PC-3 (cell line): ENCODE data around the gene FANCL. TPM values are rescaled to one million over a fixed set of nuclear protein-coding genes. Genes with fewer than 3 reads are reported as not detected.
A peak's percentile ranks its signal among the peaks of the same experiment; 100 is the strongest.

Experiments
- ATAC-seq: fragments of 200-7000 bp; cut with Tn5 transposase; 2 replicates; pipeline ENCODE4 v1.9.1; 2020; ENCODE audit warnings: mild to moderate bottlenecking, moderate library complexity
- BruUV-seq: library from RNA; stranded (reverse); fragments of 400-500 nt; replicated peaks from 2 replicates; lab custom pipeline; 2021; lab: Mats Ljungman, UMichigan
- CTCF ChIA-PET: fragments of 300-600 bp; sonication (Branson Sonifier 250); formaldehyde crosslinking; loops from one replicate; lab custom pipeline; 2022; ENCODE audit warnings: antibody characterized with exemption; lab: Charles Lee
- POLR2A ChIA-PET: fragments of 300-600 bp; sonication (Branson Sonifier 250); formaldehyde crosslinking; loops from one replicate; lab custom pipeline; 2022; ENCODE audit warnings: antibody characterized with exemption; ENCODE audit not compliant: unreplicated experiment; lab: Charles Lee
- DNase-seq: peaks from one replicate; pipeline ENCODE4 v3.0.0-alpha.2; 2015
- H2AFZ ChIP-seq: fragments of 300-600 bp; sonication (generic); 2 replicates; pipeline ENCODE4 v1.6.0; 2016; ENCODE audit warnings: antibody characterized with exemption, low read length
- H3F3A ChIP-seq: fragments of 300-600 bp; sonication (generic); one replicate; pipeline ENCODE4 v1.6.0; 2017; ENCODE audit warnings: antibody characterized with exemption, low read length, control low read depth, mild to moderate bottlenecking; ENCODE audit not compliant: unreplicated experiment
- H3K27ac ChIP-seq: fragments of 300-600 bp; sonication (generic); 2 replicates; pipeline ENCODE4 v1.5.1; 2016; ENCODE audit warnings: mild to moderate bottlenecking, low read length
- H3K27me3 ChIP-seq: fragments of 300-600 bp; sonication (generic); 2 replicates; pipeline ENCODE4 v1.6.1; 2016; ENCODE audit warnings: low read length, mixed read lengths
- H3K36me3 ChIP-seq: fragments of 300-600 bp; sonication (generic); 2 replicates; pipeline ENCODE4 v1.6.1; 2016; ENCODE audit warnings: low read depth, mixed run types, low read length, mixed read lengths
- H3K4me1 ChIP-seq: fragments of 300-600 bp; sonication (generic); 2 replicates; pipeline ENCODE4 v1.5.1; 2016; ENCODE audit warnings: low read length; ENCODE audit not compliant: insufficient read depth
- H3K4me2 ChIP-seq: fragments of 300-600 bp; sonication (generic); 2 replicates; pipeline ENCODE4 v1.6.0; 2016; ENCODE audit warnings: low read length
- H3K4me3 ChIP-seq: fragments of 300-600 bp; sonication (generic); 2 replicates; pipeline ENCODE4 v1.5.1; 2016; ENCODE audit warnings: mild to moderate bottlenecking, low read length, mixed read lengths
- H3K79me2 ChIP-seq: fragments of 300-600 bp; sonication (generic); 2 replicates; pipeline ENCODE4 v1.6.1; 2017; ENCODE audit warnings: low read length, mixed read lengths
- H3K9ac ChIP-seq: fragments of 300-600 bp; sonication (generic); 2 replicates; pipeline ENCODE4 v1.6.0; 2016; ENCODE audit warnings: mild to moderate bottlenecking, low read length
- H3K9me2 ChIP-seq: fragments of 300-600 bp; sonication (generic); replicated peaks from 2 replicates; pipeline ENCODE4 v1.6.1; 2016; ENCODE audit warnings: mixed run types, low read length, mixed read lengths
- H3K9me3 ChIP-seq: fragments of 300-600 bp; sonication (generic); 2 replicates; pipeline ENCODE4 v1.6.1; 2016; ENCODE audit warnings: low read length, mixed read lengths
- H4K20me1 ChIP-seq: fragments of 300-600 bp; sonication (generic); 2 replicates; pipeline ENCODE4 v1.6.1; 2016; ENCODE audit warnings: low read length, mixed read lengths
- CTCF ChIP-seq: fragments of 300-600 bp; sonication (generic); conservative IDR thresholded peaks from 2 replicates; pipeline ENCODE4 v1.5.1; 2017; ENCODE audit warnings: antibody characterized with exemption, low read depth, mild to moderate bottlenecking, low read length
- EZH2 ChIP-seq: fragments of 300-600 bp; sonication (generic); IDR thresholded peaks from one replicate; pipeline ENCODE4 v1.6.1; 2017; ENCODE audit warnings: antibody characterized with exemption, mild to moderate bottlenecking, low read length; ENCODE audit not compliant: unreplicated experiment
- EZH2phosphoT487 ChIP-seq: fragments of 300-600 bp; sonication (generic); IDR thresholded peaks from 2 replicates; pipeline ENCODE4 v1.6.1; 2018; ENCODE audit warnings: mild to moderate bottlenecking, antibody characterized with exemption, low read length, borderline replicate concordance
- intact Hi-C: fragments of 100-400 bp; cut with micrococcal nuclease; formaldehyde crosslinking; loops from 2 replicates; pipeline ENCODE4 v1.9.0; 2023
- total RNA-seq: library from RNA; depleted of rRNA; stranded (reverse); fragments of >200 nt; gene quantifications from 2 replicates; pipeline ENCODE4 v1.2.3, GENCODE V29; 2014

The FANCL gene
- total RNA-seq, 1 experiment from 2014 or later = 18.0 TPM

- Histone ChIP-seq H3K9me2 (no peaks in the 10 kb centered on the region), H2AFZ (no peak overlapping the region), H3K27me3 (no peaks in the 10 kb centered on the region), H3K4me3 (no peak overlapping the region), H3K4me2 (no peak overlapping the region), H3F3A (no peaks in the 10 kb centered on the region), H3K9me3 (no peaks in the 10 kb centered on the region), H3K27ac (no peak overlapping the region), H3K79me2 (no peaks in the 10 kb centered on the region), H3K36me3 (no peaks in the 10 kb centered on the region), H3K9ac (no peak overlapping the region), H4K20me1 (no peaks in the 10 kb centered on the region), H3K4me1 (peaks cover 12% of the 10 kb centered on the region; the same call in 1 of the 2 replicates)
- POLR2A ChIA-PET = no interaction called here
- intact Hi-C loops = loop anchor here (10.0 kb wide), 1 partner anchor 197 kb away; no protein-coding TSS in a partner anchor
- no TSS peak for BruUV-seq
- TF ChIP-seq CTCF (no peak), EZH2phosphoT487 (no peak), EZH2 (no peak)
- CTCF ChIA-PET = no interaction called here
- ATAC-seq (no peak), DNase-seq (no peak)
These were observed 103.3 kb downstream of the FANCL start for GRCh38 chr2:58137856-58138255.

GRCh38 chr2:58137221-58137620, 103.9 kb downstream of the FANCL start:
- ATAC-seq (peak; percentile 58; the same call in 1 of the 2 replicates), DNase-seq (peak; percentile 49)
- TF ChIP-seq EZH2 = no peak
- TF ChIP-seq EZH2phosphoT487 = no peak
- TF ChIP-seq CTCF = no peak
- peaks cover 12% of the 10 kb centered on the region; the same call in 1 of the 2 replicates for H3K4me1 ChIP-seq
- CTCF ChIA-PET = no interaction called here
- POLR2A ChIA-PET = no interaction called here
- BruUV-seq = no TSS peak
- no peaks in the 10 kb centered on the region for H3K36me3 ChIP-seq
- no peaks in the 10 kb centered on the region for H3K9me3 ChIP-seq
- H3F3A ChIP-seq = no peaks in the 10 kb centered on the region
- H3K4me3 ChIP-seq = no peak overlapping the region
- no peaks in the 10 kb centered on the region for H3K9me2 ChIP-seq
- H3K9ac ChIP-seq = no peak overlapping the region
- H3K27ac ChIP-seq = no peak overlapping the region
- intact Hi-C loops = loop anchor here (10.0 kb wide), 1 partner anchor 198 kb away; no protein-coding TSS in a partner anchor
- H2AFZ ChIP-seq = no peak overlapping the region
- no peaks in the 10 kb centered on the region for H3K27me3 ChIP-seq
- H3K4me2 ChIP-seq = no peak overlapping the region
- H3K79me2 ChIP-seq = no peaks in the 10 kb centered on the region
- H4K20me1 ChIP-seq = no peaks in the 10 kb centered on the region

- Histone ChIP-seq H3K4me1 (peaks cover 12% of the 10 kb centered on the region; the same call in 1 of the 2 replicates), H3K9ac (no peak overlapping the region), H3K9me3 (no peaks in the 10 kb centered on the region), H3K4me3 (no peak overlapping the region), H4K20me1 (no peaks in the 10 kb centered on the region), H3K36me3 (no peaks in the 10 kb centered on the region), H3K27ac (no peak overlapping the region), H3K4me2 (no peak overlapping the region), H2AFZ (no peak overlapping the region), H3K27me3 (no peaks in the 10 kb centered on the region), H3F3A (no peaks in the 10 kb centered on the region), H3K9me2 (no peaks in the 10 kb centered on the region), H3K79me2 (no peaks in the 10 kb centered on the region)
- TF ChIP-seq CTCF (no peak), EZH2phosphoT487 (no peak), EZH2 (no peak)
- BruUV-seq = no TSS peak
- POLR2A ChIA-PET = no interaction called here
- ATAC-seq (no peak), DNase-seq (no peak)
- CTCF ChIA-PET = no interaction called here
- intact Hi-C loops = loop anchor here (10.0 kb wide), 1 partner anchor 199 kb away; no protein-coding TSS in a partner anchor
These were observed 105.3 kb downstream of the FANCL start for GRCh38 chr2:58135861-58136260.
